Measurements from ENCODE around the gene KLC1. TPM values are rescaled to one million over a fixed set of nuclear protein-coding genes. Genes with fewer than 3 reads are reported as not detected.

Gene KLC1
- total and polyA plus RNA-seq, 2 of the 8 experiments (the other 6 are each of a cell fraction or from before 2014, with no cell fraction given): 84.6 to 134 TPM

- Histone ChIP-seq H3K27me3 (replicated peaks in 1 of 4; ENCODE audit: control insufficient read depth in 3 of 4, extremely low read depth in 1 of 4, insufficient read depth in 3 of 4, low read length in 3 of 4) (no peaks in the 10 kb centered on the region), H2AFZ (ENCODE audit: low read length) (no peak overlapping the region), H3K36me3 (ENCODE audit: control insufficient read depth in 2 of 4, insufficient read depth in 4 of 4, low read length in 3 of 4) (peaks cover 7 to 41% (median 12%) of the 10 kb centered on the region in 4 experiments; a peak in 6 of 8 replicates), H3K9me3 (ENCODE audit: insufficient read depth in 2 of 2, low read depth in 1 of 2, low read length in 1 of 2) (no peaks in the 10 kb centered on the region), H3K27ac (ENCODE audit: low read depth, low read length) (no peak overlapping the region), H3K79me1 (ENCODE audit: low read depth, low read length) (peaks cover 10% of the 10 kb centered on the region), H4K8ac (ENCODE audit: extremely low read depth, insufficient read depth, low read length) (peak overlapping the region; percentile 29; the same call in 1 of the 2 replicates), H2BK5ac (ENCODE audit: low read depth, low read length) (no peak overlapping the region), H2BK120ac (replicated peaks; ENCODE audit: low read depth, low read length) (no peak overlapping the region), H3K4ac (replicated peaks; ENCODE audit: insufficient read length, low read depth, low read length) (no peak overlapping the region), H3K4me2 (ENCODE audit: insufficient read depth in 1 of 2, low read depth in 2 of 2, low read length in 2 of 2) (no peak overlapping the region), H3K4me1 (replicated peaks in 1 of 4; ENCODE audit: control insufficient read depth in 3 of 4, insufficient read depth in 4 of 4, low read length in 3 of 4) (peaks cover 0 to 3% (median under 1%) of the 10 kb centered on the region in 4 experiments; a peak in 3 of 7 replicates), H3K56ac (replicated peaks; ENCODE audit: insufficient read length, low read depth, low read length) (no peak overlapping the region), H3K23me2 (ENCODE audit: low read depth, low read length) (no peaks in the 10 kb centered on the region), H4K5ac (ENCODE audit: insufficient read length, low read depth, low read length) (no peak overlapping the region), H3K79me2 (ENCODE audit: control insufficient read depth in 1 of 2, insufficient read depth in 2 of 2, low read length in 2 of 2) (peaks cover 0 to 3% of the 10 kb centered on the region in 2 experiments; a peak in 1 of 4 replicates), H3K14ac (ENCODE audit: insufficient read length) (no peak overlapping the region), H4K91ac (replicated peaks; ENCODE audit: insufficient read length, low read length) (no peak overlapping the region), H2BK20ac (ENCODE audit: low read length) (no peak overlapping the region), H3K18ac (ENCODE audit: extremely low read depth, low read length) (no peak overlapping the region), H2BK12ac (ENCODE audit: low read depth, low read length) (no peak overlapping the region), H3K4me3 (ENCODE audit: extremely low read depth in 1 of 4, insufficient read depth in 2 of 4, low read depth in 3 of 4, low read length in 4 of 4) (no peak overlapping the region), H2AK5ac (ENCODE audit: low read depth, low read length) (no peak overlapping the region), H2BK15ac (ENCODE audit: low read length) (no peak overlapping the region), H4K20me1 (replicated peaks in 1 of 2; ENCODE audit: control insufficient read depth in 1 of 2, insufficient read depth in 2 of 2, low read length in 2 of 2) (peaks cover 2 to 22% of the 10 kb centered on the region in 2 experiments), H3K23ac (ENCODE audit: insufficient read length) (no peak overlapping the region), H3K9ac (replicated peaks in 1 of 4; ENCODE audit: extremely low read depth in 1 of 4, low read depth in 3 of 4, low read length in 3 of 4) (no peak overlapping the region)
- ChIA-PET POLR2A (ENCODE audit: partially characterized antibody) (interaction anchor here (1.5 to 8.8 kb wide), 2 partner anchors 12 to 63 kb away, joined by 3 to 74 read pairs; partner anchors contain the start of gene KLC1), CTCF (ENCODE audit: partially characterized antibody) (no interaction called here)
- DNase-seq (ENCODE audit: low read depth in 1 of 2, low spot score in 2 of 2) (no peak), FAIRE-seq (no peak)
- 94% methylated on average over 17 of the region's 17 CpGs; no CpG with 5 or more reads in 1 of the 2 experiments for WGBS, 2 experiments (ENCODE audit: extremely low coverage in 1 of 2, insufficient coverage in 1 of 2, insufficient read length in 1 of 2, insufficient replicate concordance in 2 of 2, low coverage in 1 of 2, low lambda C conversion rate in 2 of 2, missing lambda C conversion rate in 1 of 2)
- TF ChIP-seq EGR1 (IDR thresholded peaks at IDR 0.05; ENCODE audit: borderline replicate concordance, low read depth, low read length): no peak
- TF ChIP-seq BACH1 (IDR thresholded peaks at IDR 0.05; ENCODE audit: low read length): no peak
Measured at GRCh38 chr14:103692159-103692558, 63.1 kb downstream of the KLC1 start.
